ENCODE results near the gene ANKLE1. TPM values are rescaled to one million over a fixed set of nuclear protein-coding genes. Genes with fewer than 3 reads are reported as not detected.
"Not testable (repeated sequence)": the region's sequence is repeated elsewhere in the genome, so short reads cannot be mapped to it uniquely, and the experiment has no call there.

The ANKLE1 gene
- total and polyA plus RNA-seq, 2 donors (not counting 3 experiments of a cell fraction or from before 2014, with no cell fraction given) = 1.9 to 3.1 TPM

DNA sequence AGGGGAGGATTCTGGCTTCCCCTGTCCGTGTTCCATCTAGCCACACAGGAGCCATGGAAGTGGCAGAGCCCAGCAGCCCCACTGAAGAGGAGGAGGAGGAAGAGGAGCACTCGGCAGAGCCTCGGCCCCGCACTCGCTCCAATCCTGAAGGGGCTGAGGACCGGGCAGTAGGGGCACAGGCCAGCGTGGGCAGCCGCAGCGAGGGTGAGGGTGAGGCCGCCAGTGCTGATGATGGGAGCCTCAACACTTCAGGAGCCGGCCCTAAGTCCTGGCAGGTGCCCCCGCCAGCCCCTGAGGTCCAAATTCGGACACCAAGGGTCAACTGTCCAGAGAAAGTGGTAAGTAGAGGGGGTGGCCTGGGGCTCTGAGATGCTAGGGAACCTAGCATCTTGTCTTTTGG, 12.9 kb upstream of the ANKLE1 start:
- H3K4me2 ChIP-seq (ENCODE audit: insufficient read depth, low read length) = no peak overlapping the region
- no peak for FAIRE-seq
- no peak overlapping the region for H3K4me3 ChIP-seq (replicated peaks in 1 of 3; ENCODE audit: insufficient read depth in 1 of 3, low read depth in 1 of 3, low read length in 3 of 3)
- DNase-seq (ENCODE audit: low read depth, low spot score) = no peak
- no peaks in the 10 kb centered on the region for H3K9me3 ChIP-seq (replicated peaks; ENCODE audit: control insufficient read depth, insufficient read depth, low read length)
- H3K27ac ChIP-seq (ENCODE audit: insufficient read depth, low read depth, low read length) = no peak overlapping the region
- ChIA-PET CTCF (interaction anchor here (1.1 to 2.7 kb wide), 2 partner anchors 13 to 25 kb away, joined by 4 to 15 read pairs; partner anchors contain the start of gene ANKLE1), POLR2A (no interaction called here)
- TF ChIP-seq POLR2A (IDR thresholded peaks at IDR 0.05; ENCODE audit: low read depth, low read length) = no peak
- no peak for TF ChIP-seq FOS (IDR thresholded peaks at IDR 0.05; ENCODE audit: borderline replicate concordance, insufficient read depth, low read length)
- no peak for TF ChIP-seq MYC (IDR thresholded peaks at IDR 0.05; ENCODE audit: low read depth, low read length)
- no peak for TF ChIP-seq JUN (IDR thresholded peaks at IDR 0.05; ENCODE audit: borderline replicate concordance, insufficient read depth, insufficient read length, low read depth)
- TF ChIP-seq, protein P1, sequence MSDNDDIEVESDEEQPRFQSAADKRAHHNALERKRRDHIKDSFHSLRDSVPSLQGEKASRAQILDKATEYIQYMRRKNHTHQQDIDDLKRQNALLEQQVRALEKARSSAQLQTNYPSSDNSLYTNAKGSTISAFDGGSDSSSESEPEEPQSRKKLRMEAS (IDR thresholded peaks at IDR 0.05; ENCODE audit: insufficient read depth, insufficient read length) = no peak
- TF ChIP-seq EZH2 (IDR thresholded peaks at IDR 0.05; ENCODE audit: borderline replicate concordance, low read depth, low read length, severe bottlenecking) = no peak
- no peak for TF ChIP-seq GATA2 (IDR thresholded peaks at IDR 0.05; ENCODE audit: insufficient read depth, insufficient read length, low read depth, low read length)
- no peak for TF ChIP-seq POLR2AphosphoS5 (IDR thresholded peaks at IDR 0.05; ENCODE audit: insufficient read depth, low read depth, low read length)
- TF ChIP-seq, protein P2, sequence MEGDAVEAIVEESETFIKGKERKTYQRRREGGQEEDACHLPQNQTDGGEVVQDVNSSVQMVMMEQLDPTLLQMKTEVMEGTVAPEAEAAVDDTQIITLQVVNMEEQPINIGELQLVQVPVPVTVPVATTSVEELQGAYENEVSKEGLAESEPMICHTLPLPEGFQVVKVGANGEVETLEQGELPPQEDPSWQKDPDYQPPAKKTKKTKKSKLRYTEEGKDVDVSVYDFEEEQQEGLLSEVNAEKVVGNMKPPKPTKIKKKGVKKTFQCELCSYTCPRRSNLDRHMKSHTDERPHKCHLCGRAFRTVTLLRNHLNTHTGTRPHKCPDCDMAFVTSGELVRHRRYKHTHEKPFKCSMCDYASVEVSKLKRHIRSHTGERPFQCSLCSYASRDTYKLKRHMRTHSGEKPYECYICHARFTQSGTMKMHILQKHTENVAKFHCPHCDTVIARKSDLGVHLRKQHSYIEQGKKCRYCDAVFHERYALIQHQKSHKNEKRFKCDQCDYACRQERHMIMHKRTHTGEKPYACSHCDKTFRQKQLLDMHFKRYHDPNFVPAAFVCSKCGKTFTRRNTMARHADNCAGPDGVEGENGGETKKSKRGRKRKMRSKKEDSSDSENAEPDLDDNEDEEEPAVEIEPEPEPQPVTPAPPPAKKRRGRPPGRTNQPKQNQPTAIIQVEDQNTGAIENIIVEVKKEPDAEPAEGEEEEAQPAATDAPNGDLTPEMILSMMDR (IDR thresholded peaks at IDR 0.05; ENCODE audit: extremely low read depth in 1 of 2, insufficient read depth in 1 of 2, low read depth in 1 of 2, low read length in 2 of 2) = no peak
- dilution Hi-C loops (cut with MboI; ENCODE audit: extremely low pct_ligation_motif_present, low sequenced_read_pairs) = no loop called here
- H3K9me1 ChIP-seq (replicated peaks; ENCODE audit: control insufficient read depth, extremely low read depth, insufficient read depth, low read length) = no peaks in the 10 kb centered on the region
- peaks cover 18% of the 10 kb centered on the region for H3K4me1 ChIP-seq (ENCODE audit: control insufficient read depth, extremely low read depth, insufficient read depth, low read length)
- no peaks in the 10 kb centered on the region for H4K20me1 ChIP-seq (replicated peaks; ENCODE audit: control insufficient read depth, extremely low read depth, insufficient read depth, low read length)
- intact Hi-C loops (cut with micrococcal nuclease) = no loop called here
- H3K27me3 ChIP-seq (ENCODE audit: control insufficient read depth in 2 of 2, insufficient read depth in 2 of 2, low read length in 2 of 2) = no peaks in the 10 kb centered on the region
- BruUV-seq (replicated peaks) = no TSS peak
- H3K9ac ChIP-seq (replicated peaks; ENCODE audit: extremely low read depth, insufficient read depth, low read length) = no peak overlapping the region
- H2AFZ ChIP-seq (ENCODE audit: low read depth, low read length) = no peak overlapping the region
- peaks cover 10 to 17% of the 10 kb centered on the region in 2 experiments for H3K36me3 ChIP-seq (ENCODE audit: control insufficient read depth in 2 of 2, extremely low read depth in 1 of 2, insufficient read depth in 2 of 2, low read length in 2 of 2)
- H3K79me2 ChIP-seq (ENCODE audit: control insufficient read depth, insufficient read depth, low read length) = peaks cover 14% of the 10 kb centered on the region

DNA sequence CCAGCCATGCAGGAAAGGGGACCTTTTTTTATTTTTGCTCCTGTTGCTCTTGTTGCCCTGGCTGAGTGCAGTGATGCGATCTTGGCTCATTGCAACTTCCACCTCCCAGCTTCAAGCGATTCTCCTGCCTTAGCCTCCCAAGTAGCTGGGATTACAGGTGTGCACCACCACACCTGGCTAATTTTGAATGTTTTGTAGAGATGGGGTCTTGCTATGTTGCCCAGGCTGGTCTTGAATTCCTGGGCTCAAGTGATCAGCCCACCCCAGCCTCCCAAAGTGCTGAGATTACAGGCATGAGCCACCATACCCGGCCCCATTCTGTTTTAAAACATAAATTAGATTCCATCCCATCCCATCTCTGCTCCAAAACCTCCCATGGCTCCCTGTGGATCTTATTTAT, 6.8 kb upstream of the ANKLE1 start:
- BruUV-seq (replicated peaks); H2AFZ ChIP-seq (ENCODE audit: low read depth, low read length); H3K79me2 ChIP-seq (ENCODE audit: control insufficient read depth, insufficient read depth, low read length); H3K4me1 ChIP-seq (ENCODE audit: control insufficient read depth, extremely low read depth, insufficient read depth, low read length); H3K4me3 ChIP-seq (replicated peaks in 1 of 3; ENCODE audit: insufficient read depth in 1 of 3, low read depth in 1 of 3, low read length in 3 of 3); H3K27me3 ChIP-seq (ENCODE audit: control insufficient read depth in 2 of 2, insufficient read depth in 2 of 2, low read length in 2 of 2); H3K27ac ChIP-seq (ENCODE audit: insufficient read depth, low read depth, low read length); dilution Hi-C loops (cut with MboI; ENCODE audit: extremely low pct_ligation_motif_present, low sequenced_read_pairs); intact Hi-C loops (cut with micrococcal nuclease); H3K4me2 ChIP-seq (ENCODE audit: insufficient read depth, low read length); POLR2A ChIA-PET; H3K9me1 ChIP-seq (replicated peaks; ENCODE audit: control insufficient read depth, extremely low read depth, insufficient read depth, low read length); DNase-seq (ENCODE audit: low read depth, low spot score); FAIRE-seq; H3K9me3 ChIP-seq (replicated peaks; ENCODE audit: control insufficient read depth, insufficient read depth, low read length); H3K9ac ChIP-seq (replicated peaks; ENCODE audit: extremely low read depth, insufficient read depth, low read length); CTCF ChIA-PET; H4K20me1 ChIP-seq (replicated peaks; ENCODE audit: control insufficient read depth, extremely low read depth, insufficient read depth, low read length): not testable (repeated sequence)
- H3K36me3 ChIP-seq (ENCODE audit: control insufficient read depth in 2 of 2, extremely low read depth in 1 of 2, insufficient read depth in 2 of 2, low read length in 2 of 2) = peaks cover 10 to 35% of the 10 kb centered on the region in 2 experiments
